ENCODE data around the gene CAPN6. TPM values are rescaled to one million over a fixed set of nuclear protein-coding genes. Genes with fewer than 3 reads are reported as not detected.
A peak's percentile ranks its signal among the peaks of the same experiment; 100 is the strongest.

CAPN6 gene
- total and polyA plus RNA-seq, 2 experiments from 2014 or later = 22.2 to 24.4 TPM

GRCh38 chrX:111282139-111282538, 11.9 kb upstream of the CAPN6 start:
- WGBS (ENCODE audit: low lambda C conversion rate, missing lambda C conversion rate) = 88% methylated on average over 6 of the region's 6 CpGs
- Histone ChIP-seq H3K79me2 (no peaks in the 10 kb centered on the region), H3K9me3 (ENCODE audit: low read depth) (no peaks in the 10 kb centered on the region), H3K4me2 (no peak overlapping the region), H3K27ac (no peak overlapping the region), H3K27me3 (no peaks in the 10 kb centered on the region), H2AFZ (no peak overlapping the region), H3K9me2 (replicated peaks; ENCODE audit: insufficient read depth) (no peaks in the 10 kb centered on the region), H3K4me3 (no peak overlapping the region), H3K36me3 (replicated peaks; ENCODE audit: insufficient read depth, low read depth) (no peaks in the 10 kb centered on the region), H4K20me1 (ENCODE audit: insufficient read depth, poor library complexity, severe bottlenecking) (no peaks in the 10 kb centered on the region), H3K4me1 (ENCODE audit: insufficient read depth) (no peaks in the 10 kb centered on the region)
- no peak for DNase-seq (ENCODE audit: low spot score)
- TF ChIP-seq EZH2phosphoT487 (IDR thresholded peaks at IDR 0.05; ENCODE audit: low read depth, severe bottlenecking, unreplicated experiment) = no peak
- no peak for TF ChIP-seq EZH2 (IDR thresholded peaks at IDR 0.05; ENCODE audit: borderline replicate concordance)
- TF ChIP-seq CTCF (IDR thresholded peaks at IDR 0.05; ENCODE audit: poor library complexity) = no peak

- Histone ChIP-seq H3K4me1 (ENCODE audit: insufficient read depth) (no peaks in the 10 kb centered on the region), H3K36me3 (replicated peaks; ENCODE audit: insufficient read depth, low read depth) (no peaks in the 10 kb centered on the region), H3K9me2 (replicated peaks; ENCODE audit: insufficient read depth) (no peaks in the 10 kb centered on the region), H3K79me2 (no peaks in the 10 kb centered on the region), H2AFZ (no peak overlapping the region), H3K27ac (no peak overlapping the region), H3K4me3 (no peak overlapping the region), H3K9me3 (ENCODE audit: low read depth) (no peaks in the 10 kb centered on the region), H3K4me2 (peak overlapping the region; percentile 70), H3K27me3 (no peaks in the 10 kb centered on the region), H4K20me1 (ENCODE audit: insufficient read depth, poor library complexity, severe bottlenecking) (no peaks in the 10 kb centered on the region)
- no peak for DNase-seq (ENCODE audit: low spot score)
- WGBS (ENCODE audit: low lambda C conversion rate, missing lambda C conversion rate) = 35% methylated on average over 2 of the region's 2 CpGs
- TF ChIP-seq CTCF (IDR thresholded peaks at IDR 0.05; ENCODE audit: poor library complexity) (no peak), EZH2phosphoT487 (IDR thresholded peaks at IDR 0.05; ENCODE audit: low read depth, severe bottlenecking, unreplicated experiment) (no peak), EZH2 (IDR thresholded peaks at IDR 0.05; ENCODE audit: borderline replicate concordance) (no peak)
Observed at GRCh38 chrX:111268506-111268905, 1.8 kb downstream of the CAPN6 start.

GRCh38 chrX:111265486-111265885, 4.8 kb downstream of the CAPN6 start:
- Histone ChIP-seq H3K4me2 (no peak overlapping the region), H3K4me3 (no peak overlapping the region), H3K36me3 (replicated peaks; ENCODE audit: insufficient read depth, low read depth) (no peaks in the 10 kb centered on the region), H3K9me2 (replicated peaks; ENCODE audit: insufficient read depth) (no peaks in the 10 kb centered on the region), H3K27ac (no peak overlapping the region), H3K79me2 (no peaks in the 10 kb centered on the region), H4K20me1 (ENCODE audit: insufficient read depth, poor library complexity, severe bottlenecking) (no peaks in the 10 kb centered on the region), H3K27me3 (no peaks in the 10 kb centered on the region), H3K4me1 (ENCODE audit: insufficient read depth) (no peaks in the 10 kb centered on the region), H2AFZ (no peak overlapping the region), H3K9me3 (ENCODE audit: low read depth) (no peaks in the 10 kb centered on the region)
- DNase-seq (ENCODE audit: low spot score) = no peak
- no peak for TF ChIP-seq EZH2phosphoT487 (IDR thresholded peaks at IDR 0.05; ENCODE audit: low read depth, severe bottlenecking, unreplicated experiment)
- 74% methylated on average over 2 of the region's 2 CpGs for WGBS (ENCODE audit: low lambda C conversion rate, missing lambda C conversion rate)

GRCh38 chrX:111264385-111264784, 5.9 kb downstream of the CAPN6 start:
- H3K9me2 ChIP-seq (replicated peaks; ENCODE audit: insufficient read depth) = no peaks in the 10 kb centered on the region
- no peaks in the 10 kb centered on the region for H3K9me3 ChIP-seq (ENCODE audit: low read depth)
- no peak overlapping the region for H3K27ac ChIP-seq
- H3K27me3 ChIP-seq = no peaks in the 10 kb centered on the region
- H2AFZ ChIP-seq = no peak overlapping the region
- no peaks in the 10 kb centered on the region for H3K79me2 ChIP-seq
- no peaks in the 10 kb centered on the region for H3K4me1 ChIP-seq (ENCODE audit: insufficient read depth)
- WGBS (ENCODE audit: low lambda C conversion rate, missing lambda C conversion rate) = 80% methylated on average over 2 of the region's 2 CpGs
- H3K4me3 ChIP-seq = no peak overlapping the region
- H4K20me1 ChIP-seq (ENCODE audit: insufficient read depth, poor library complexity, severe bottlenecking) = no peaks in the 10 kb centered on the region
- TF ChIP-seq EZH2 (IDR thresholded peaks at IDR 0.05; ENCODE audit: borderline replicate concordance) = no peak
- no peak for TF ChIP-seq EZH2phosphoT487 (IDR thresholded peaks at IDR 0.05; ENCODE audit: low read depth, severe bottlenecking, unreplicated experiment)
- TF ChIP-seq CTCF (IDR thresholded peaks at IDR 0.05; ENCODE audit: poor library complexity) = peak; percentile 23
- no peak for DNase-seq (ENCODE audit: low spot score)
- no peak overlapping the region for H3K4me2 ChIP-seq
- H3K36me3 ChIP-seq (replicated peaks; ENCODE audit: insufficient read depth, low read depth) = no peaks in the 10 kb centered on the region
